Pancreas (tissue), 10 donors: ENCODE data around the gene TTC23L. TPM values are rescaled to one million over a fixed set of nuclear protein-coding genes. Genes with fewer than 3 reads are reported as not detected.

Source experiments
- ATAC-seq, 4 donors: fragments of 200-7000 bp; cut with Tn5 transposase; one replicate each; pipeline versions ENCODE4 v1.8.0 to v1.9.1; 2020; ENCODE audit warnings: mild to moderate bottlenecking in 4 of 4, moderate library complexity in 4 of 4
- DNase-seq, 6 donors: peaks; one replicate each; pipeline ENCODE4 v3.0.0-alpha.2; 2020
- FAIRE-seq: peaks from 2 replicates; lab custom pipeline; 2012; peaks lifted over from hg19 to GRCh38; lab: Jason Lieb, UNC
- H3K27ac ChIP-seq, 4 donors: fragments of 200-600 bp; sonication (generic); 1 replicate in 3 of 4; 2 replicates in 1 of 4; pipeline versions ENCODE4 v1.5.0 to v1.8.0; 2020
- H3K27me3 ChIP-seq, 4 donors: fragments of 200-600 bp; one replicate each; pipeline ENCODE4 v1.8.0; 2021
- H3K36me3 ChIP-seq, 3 donors: fragments of 200-600 bp; sonication (generic) in 1 of 3; one replicate each; pipeline versions ENCODE4 v1.5.0 to v1.8.0; 2020 to 2021
- H3K4me1 ChIP-seq, 3 donors: fragments of 200-600 bp; one replicate each; pipeline ENCODE4 v1.8.0; 2021
- H3K4me3 ChIP-seq, 4 donors: fragments of 200-600 bp; sonication (generic) in 2 of 4; one replicate each; pipeline versions ENCODE4 v1.5.0 to v1.8.0; 2020 to 2021
- H3K9me3 ChIP-seq, 4 donors: fragments of 200-600 bp; one replicate each; pipeline ENCODE4 v1.8.0; 2021
- CTCF ChIP-seq, 4 donors: fragments of 200-600 bp; sonication (generic) in 3 of 4; IDR thresholded peaks; one replicate each; pipeline versions ENCODE4 v1.5.0 to v1.8.0; 2021; ENCODE audit warnings: antibody characterized with exemption in 4 of 4
- WGBS, 2 donors: extraction: QIAGEN DNeasy Blood & Tissue Kit; methylation state at CpG; one replicate each; pipeline ENCODE4 v1.1.7; 2013; 5-methylcytosine and 5-hydroxymethylcytosine counted together
- intact Hi-C, 3 donors: fragments of 100-400 bp; cut with DNase I; formaldehyde crosslinking; loops; one replicate each; pipeline versions ENCODE4 v1.11.1 to v1.14.2; 2022
- polyA plus RNA-seq, 2 donors: library from polyadenylated mRNA; stranded (reverse); fragments of 200-250 nt; gene quantifications; one replicate each; pipeline ENCODE4 v1.2.3, GENCODE V29; 2013
- total RNA-seq, 6 donors: library from RNA; stranded (reverse); fragmentation: NEBNext Ultra II Directional in 4 of 6; extraction: Animal tissue kit (Norgen Biotek cat#: 25700) in 4 of 6; gene quantifications; one replicate each; pipeline versions ENCODE4 v1.2.1 to v1.2.4, GENCODE V29; 2021 to 2023
- donor health status: healthy with polysubstance abuse.
- donor health status: DM: no; HTN: no; CAD: no; lungs with moderate emphysema.
- donor health status: DM: no; HTN: no; CAD: no.
- donor health status: control.
- donor health status: control.
- donor health status: Bipolar disorder and iron deficiency.
- donor health status: DM: yes; HTN: yes; CAD: no.
- donor health status: DM: no; HTN: no; CAD: no.
- donor health status: DM: no; HTN: no; CAD: no.
- donor health status: DM: yes; HTN: yes; CAD: no.

The TTC23L gene
- total and polyA plus RNA-seq, 8 donors, result 0.04 to 0.66 (median 0.19) TPM

GRCh38 chr5:34857161-34857560, 18.2 kb downstream of the TTC23L start:
- no peak for TF ChIP-seq CTCF (IDR thresholded peaks at IDR 0.05)
- ATAC-seq, result no peak
- Histone ChIP-seq H3K27ac (no peak overlapping the region), H3K4me3 (no peak overlapping the region), H3K27me3 (no peaks in the 10 kb centered on the region), H3K4me1 (no peaks in the 10 kb centered on the region), H3K36me3 (no peaks in the 10 kb centered on the region), H3K9me3 (no peaks in the 10 kb centered on the region)
- intact Hi-C loops, result no loop called here
- no peak for FAIRE-seq
- 76 to 90% methylated on average over 3 of the region's 3 CpGs for WGBS, 2 donors
- no peak for DNase-seq

GRCh38 chr5:34857894-34858293, 18.9 kb downstream of the TTC23L start:
- ATAC-seq (no peak), FAIRE-seq (no peak), DNase-seq (no peak)
- H3K9me3 ChIP-seq, result no peaks in the 10 kb centered on the region
- no peaks in the 10 kb centered on the region for H3K27me3 ChIP-seq
- intact Hi-C loops, result no loop called here
- no peak overlapping the region for H3K4me3 ChIP-seq
- WGBS, 2 donors, result 87 to 90% methylated on average over 1 of the region's 1 CpG
- no peaks in the 10 kb centered on the region for H3K36me3 ChIP-seq
- H3K4me1 ChIP-seq, result no peaks in the 10 kb centered on the region
- H3K27ac ChIP-seq, result no peak overlapping the region
- no peak for TF ChIP-seq CTCF (IDR thresholded peaks at IDR 0.05)

- no peak for FAIRE-seq
Measured at GRCh38 chr5:34858790-34859189, 19.8 kb downstream of the TTC23L start.

GRCh38 chr5:34859253-34859652, 20.3 kb downstream of the TTC23L start:
- no peaks in the 10 kb centered on the region for H3K9me3 ChIP-seq
- TF ChIP-seq CTCF (IDR thresholded peaks at IDR 0.05), result no peak
- H3K27ac ChIP-seq, result no peak overlapping the region
- H3K4me1 ChIP-seq, result no peaks in the 10 kb centered on the region
- 47 to 73% methylated on average over 5 of the region's 5 CpGs for WGBS, 2 donors
- H3K36me3 ChIP-seq, result no peaks in the 10 kb centered on the region
- H3K27me3 ChIP-seq, result no peaks in the 10 kb centered on the region
- no peak overlapping the region for H3K4me3 ChIP-seq
- intact Hi-C loops, result no loop called here
- DNase-seq (no peak), ATAC-seq (no peak), FAIRE-seq (no peak)

More at GRCh38 chr5:34858790-34859189, 19.8 kb downstream of the TTC23L start:
- H3K4me1 ChIP-seq, result no peaks in the 10 kb centered on the region
- intact Hi-C loops, result no loop called here
- TF ChIP-seq CTCF (IDR thresholded peaks at IDR 0.05), result no peak
- no peak overlapping the region for H3K4me3 ChIP-seq
- no peaks in the 10 kb centered on the region for H3K36me3 ChIP-seq
- H3K9me3 ChIP-seq, result no peaks in the 10 kb centered on the region
- no peaks in the 10 kb centered on the region for H3K27me3 ChIP-seq
- WGBS, 2 donors, result 66 to 79% methylated on average over 2 of the region's 2 CpGs
- H3K27ac ChIP-seq, result no peak overlapping the region
- DNase-seq (no peak), ATAC-seq (no peak)

- ATAC-seq (no peak), FAIRE-seq (no peak), DNase-seq (no peak)
- Histone ChIP-seq H3K4me1 (no peaks in the 10 kb centered on the region), H3K4me3 (no peak overlapping the region), H3K9me3 (no peaks in the 10 kb centered on the region), H3K36me3 (no peaks in the 10 kb centered on the region), H3K27ac (no peak overlapping the region), H3K27me3 (no peaks in the 10 kb centered on the region)
- intact Hi-C loops, result no loop called here
- WGBS, 2 donors, result 66 to 81% methylated on average over 3 of the region's 3 CpGs
- TF ChIP-seq CTCF (IDR thresholded peaks at IDR 0.05), result no peak
Measured at GRCh38 chr5:34863946-34864345, 25.0 kb downstream of the TTC23L start.
